CD4-positive, alpha-beta T cell treated with Interleukin-21 for 1 hour (primary cell): Measurements from ENCODE around the gene HOXD3.

Source experiments
- DNase-seq: peaks from one replicate; pipeline ENCODE4 v3.0.0-alpha.2; 2020

HOXD3 gene

GRCh38 chr2:176156807-176157498 lies at the start of gene HOXD3:
Gene HOXD3, plus strand, starts transcription at chr2:176157307. Its CDS starts 11,808 bp downstream, at chr2:176169115.
- no peak for DNase-seq

GRCh38 chr2:176107731-176108181 lies 49.4 kb upstream of the HOXD3 start:
- no peak for DNase-seq

GRCh38 chr2:176109192-176109901 lies 47.8 kb upstream of the HOXD3 start:
- DNase-seq: no peak

GRCh38 chr2:176109946-176110345 lies 47.2 kb upstream of the HOXD3 start:
- DNase-seq: no peak

- DNase-seq: no peak
These were observed 46.4 kb upstream of the HOXD3 start for GRCh38 chr2:176110415-176111308.

- DNase-seq: no peak
These were observed 45.8 kb upstream of the HOXD3 start for GRCh38 chr2:176111309-176111663.

- no peak for DNase-seq
These were observed 45.2 kb upstream of the HOXD3 start for GRCh38 chr2:176111846-176112374.

- no peak for DNase-seq
These were observed 44.5 kb upstream of the HOXD3 start for GRCh38 chr2:176112375-176113302.

- no peak for DNase-seq
These were observed 42.8 kb upstream of the HOXD3 start for GRCh38 chr2:176114120-176114929.

GRCh38 chr2:176114930-176115625 lies 42.0 kb upstream of the HOXD3 start:
- DNase-seq: no peak

GRCh38 chr2:176115883-176116813 lies 41.0 kb upstream of the HOXD3 start, which contains the start of gene HOXD10:
Gene HOXD10, plus strand, starts transcription at chr2:176116778. Its CDS starts 56 bp downstream, at chr2:176116834.
- no peak for DNase-seq

GRCh38 chr2:176117162-176117822 lies 39.8 kb upstream of the HOXD3 start:
- DNase-seq: no peak

- DNase-seq: no peak
These were observed 39.2 kb upstream of the HOXD3 start for GRCh38 chr2:176117823-176118371.

GRCh38 chr2:176118601-176119339 lies 38.3 kb upstream of the HOXD3 start:
- no peak for DNase-seq

- no peak for DNase-seq
These were observed 36.5 kb upstream of the HOXD3 start for GRCh38 chr2:176120364-176121189.

- DNase-seq: no peak
These were observed 35.7 kb upstream of the HOXD3 start for GRCh38 chr2:176121190-176122051.
